ENCODE data around the gene TEDC1.

TEDC1 gene

GRCh38 chr14:105445901-105446845, 44.9 kb upstream of the TEDC1 start:
- TF ChIP-seq WT1 (tag by site-specific recombination; IDR thresholded peaks at IDR 0.05) (no peak), ZNF37A (tag by site-specific recombination; IDR thresholded peaks at IDR 0.05) (no peak), ZNF561 (tag by site-specific recombination; IDR thresholded peaks at IDR 0.05; ENCODE audit: borderline replicate concordance) (no peak), GLIS2 (tag by site-specific recombination; IDR thresholded peaks at IDR 0.05) (peak; percentile 70), MYNN (tag by site-specific recombination; IDR thresholded peaks at IDR 0.05; ENCODE audit: borderline replicate concordance) (no peak), ZNF175 (tag by site-specific recombination; IDR thresholded peaks at IDR 0.05) (no peak), ZNF214 (tag by site-specific recombination; IDR thresholded peaks at IDR 0.05; ENCODE audit: borderline replicate concordance) (no peak), TSHZ1 (tag by site-specific recombination; IDR thresholded peaks at IDR 0.05; ENCODE audit: borderline replicate concordance) (no peak), ZNF530 (tag by site-specific recombination; IDR thresholded peaks at IDR 0.05; ENCODE audit: low read depth) (no peak), ZNF664 (tag by site-specific recombination; IDR thresholded peaks at IDR 0.05) (no peak), ZIC2 (tag by site-specific recombination; IDR thresholded peaks at IDR 0.05) (0 out of 2 replicates have a peak, but pooled peaks have one; percentile 24), ZNF394 (tag by site-specific recombination; IDR thresholded peaks at IDR 0.05; ENCODE audit: borderline replicate concordance) (peak; percentile 91), AEBP2 (tag by site-specific recombination; IDR thresholded peaks at IDR 0.05; ENCODE audit: borderline replicate concordance) (no peak), PRDM1 (tag by site-specific recombination; IDR thresholded peaks at IDR 0.05) (no peak), ZNF132 (tag by site-specific recombination; IDR thresholded peaks at IDR 0.05; ENCODE audit: borderline replicate concordance) (no peak), ZNF692 (tag by site-specific recombination; IDR thresholded peaks at IDR 0.05) (0 out of 2 replicates have a peak, but pooled peaks have one; percentile 57), ZFP37 (tag by site-specific recombination; IDR thresholded peaks at IDR 0.05) (no peak), HIC1 (tag by site-specific recombination; IDR thresholded peaks at IDR 0.05) (0 out of 2 replicates have a peak, but pooled peaks have one; percentile 20), SP2 (tag by site-specific recombination; IDR thresholded peaks at IDR 0.05) (peak; percentile 25; the same call in 1 of the 2 replicates)
- H3K27ac ChIP-seq (ENCODE audit: extremely low read depth, low read depth, low read length) = peak overlapping the region; percentile 17; the same call in 1 of the 2 replicates
- H3K4me1 ChIP-seq (ENCODE audit: control insufficient read depth, insufficient read depth, low read length) = no peaks in the 10 kb centered on the region
- peaks cover 0 to 55% of the 10 kb centered on the region in 2 experiments; a peak in 2 of 3 replicates for H3K36me3 ChIP-seq (ENCODE audit: control insufficient read depth in 2 of 2, insufficient read depth in 1 of 2, low read length in 2 of 2)
- no peak overlapping the region for H3K4me3 ChIP-seq (ENCODE audit: low read depth, low read length)
- H3K9me3 ChIP-seq (ENCODE audit: control insufficient read depth, insufficient read depth, low read depth, low read length) = no peaks in the 10 kb centered on the region
- CTCF ChIA-PET = interaction anchor here (0.7 kb wide), 1 partner anchor 116 kb away, joined by 3 read pairs; no protein-coding TSS in a partner anchor
- POLR2A ChIA-PET = no interaction called here
